ENCODE data around the gene ADTRP.
"Not testable (repeated sequence)": the region's sequence is repeated elsewhere in the genome, so short reads cannot be mapped to it uniquely, and the experiment has no call there.

ADTRP gene

GRCh38 chr6:11689847-11690246 is 88.8 kb downstream of the ADTRP start:
- DNase-seq = no peak

- not testable (repeated sequence) for DNase-seq
Observed at GRCh38 chr6:11689400-11689799, 89.2 kb downstream of the ADTRP start.

GRCh38 chr6:11688425-11688709 is 90.2 kb downstream of the ADTRP start:
- DNase-seq = no peak

GRCh38 chr6:11685481-11686093 is 93.0 kb downstream of the ADTRP start:
- DNase-seq = no peak

GRCh38 chr6:11684901-11685480 is 93.6 kb downstream of the ADTRP start:
- no peak for DNase-seq

- DNase-seq = no peak
Observed at GRCh38 chr6:11683871-11684270, 94.7 kb downstream of the ADTRP start.

GRCh38 chr6:11682561-11682975 is 96.0 kb downstream of the ADTRP start:
- no peak for DNase-seq

GRCh38 chr6:11681770-11682169 is 96.8 kb downstream of the ADTRP start:
- DNase-seq = no peak

GRCh38 chr6:11681357-11681756 is 97.2 kb downstream of the ADTRP start:
- DNase-seq = no peak

- DNase-seq = not testable (repeated sequence)
Observed at GRCh38 chr6:11680479-11680878, 98.1 kb downstream of the ADTRP start.

GRCh38 chr6:11679099-11679498 is 99.5 kb downstream of the ADTRP start:
- DNase-seq = no peak

- no peak for DNase-seq
Observed at GRCh38 chr6:11675601-11676000, 103.0 kb downstream of the ADTRP start.

- no peak for DNase-seq
Observed at GRCh38 chr6:11672669-11673068, 105.9 kb downstream of the ADTRP start.

- no peak for DNase-seq
Observed at GRCh38 chr6:11672256-11672655, 106.3 kb downstream of the ADTRP start.

- DNase-seq = no peak
Observed at GRCh38 chr6:11669696-11670095, 108.9 kb downstream of the ADTRP start.

- DNase-seq = no peak
Observed at GRCh38 chr6:11668455-11668854, 110.1 kb downstream of the ADTRP start.

- no peak for DNase-seq
Observed at GRCh38 chr6:11667876-11668275, 110.7 kb downstream of the ADTRP start.

GRCh38 chr6:11665604-11666326 is 112.8 kb downstream of the ADTRP start:
- no peak for DNase-seq

Data from T-helper 2 cell (primary cell).